Upper lobe of left lung (tissue), 6 donors: ENCODE data around the gene DIP2C. TPM values are rescaled to one million over a fixed set of nuclear protein-coding genes. Genes with fewer than 3 reads are reported as not detected.
A peak's percentile ranks its signal among the peaks of the same experiment; 100 is the strongest.

Source experiments
- ATAC-seq, 2 donors: fragments of 200-7000 bp; cut with Tn5 transposase; one replicate each; pipeline ENCODE4 v1.9.1; 2022; ENCODE audit warnings: mild to moderate bottlenecking in 2 of 2, moderate library complexity in 2 of 2; ENCODE audit not compliant: low FRiP score in 2 of 2
- DNase-seq, 2 donors: peaks; one replicate each; pipeline ENCODE4 v3.0.0-alpha.2; 2019 to 2020
- H3K27ac ChIP-seq, 4 donors: fragments of 200-600 bp; sonication (generic); one replicate each; pipeline ENCODE4 v1.5.1; 2016 to 2019
- H3K27me3 ChIP-seq, 4 donors: fragments of 200-600 bp; sonication (generic); one replicate each; pipeline ENCODE4 v1.5.1; 2017 to 2019
- H3K36me3 ChIP-seq, 4 donors: fragments of 200-600 bp; sonication (generic); one replicate each; pipeline ENCODE4 v1.5.1; 2016 to 2019
- H3K4me1 ChIP-seq, 4 donors: fragments of 200-600 bp; sonication (generic); one replicate each; pipeline ENCODE4 v1.5.1; 2018 to 2019
- H3K4me3 ChIP-seq, 4 donors: fragments of 200-600 bp; sonication (generic); one replicate each; pipeline ENCODE4 v1.5.1; 2017 to 2019; ENCODE audit warnings: mild to moderate bottlenecking in 2 of 4, moderate library complexity in 1 of 4
- H3K9me3 ChIP-seq, 4 donors: fragments of 200-600 bp; sonication (generic); one replicate each; pipeline ENCODE4 v1.5.1; 2018 to 2019
- EP300 ChIP-seq, 4 donors: sonication (generic); formaldehyde crosslinking; IDR thresholded peaks; one replicate each; pipeline ENCODE4 v1.5.1; 2017; ENCODE audit warnings: antibody characterized with exemption in 4 of 4, control low read depth in 2 of 4
- POLR2A ChIP-seq, 4 donors: fragments of 450-650 bp; IDR thresholded peaks; one replicate each; pipeline ENCODE4 v1.5.1; 2016 to 2017; ENCODE audit warnings: antibody characterized with exemption in 4 of 4, mild to moderate bottlenecking in 2 of 4
- POLR2AphosphoS5 ChIP-seq, 2 donors: sonication (generic); formaldehyde crosslinking; IDR thresholded peaks; one replicate each; pipeline ENCODE4 v1.5.1; 2017; ENCODE audit warnings: antibody characterized with exemption in 2 of 2
- WGBS, 2 donors: methylation state at CpG; one replicate each; pipeline ENCODE4 v1.1.5; 2017 to 2018; 5-methylcytosine and 5-hydroxymethylcytosine counted together
- total RNA-seq, 6 donors: library from RNA; depleted of rRNA in 4 of 6; stranded (reverse); fragments of >200 nt in 4 of 6; gene quantifications; one replicate each; pipeline versions ENCODE4 v1.1.0 to v1.2.1, GENCODE V29; 2016 to 2021
- TF ChIP-seq, protein P1 (sequence below), 6 experiments: fragments of 450-650 bp in 4 of 6; fragments of 200-600 bp in 2 of 6; sonication (generic) in 2 of 6; IDR thresholded peaks; one replicate each; pipeline ENCODE4 v1.5.1; 2016 to 2019; ENCODE audit warnings: antibody characterized with exemption in 6 of 6
- donor health status: DM: no; HTN: no; CAD: no; lungs with moderate emphysema.
- donor health status: DM: no; HTN: yes; CAD: no; lungs with severe emphysema.

The DIP2C gene
- total RNA-seq, 6 donors from 2014 or later, result 11.6 to 32.5 (median 14.7) TPM

DNA sequence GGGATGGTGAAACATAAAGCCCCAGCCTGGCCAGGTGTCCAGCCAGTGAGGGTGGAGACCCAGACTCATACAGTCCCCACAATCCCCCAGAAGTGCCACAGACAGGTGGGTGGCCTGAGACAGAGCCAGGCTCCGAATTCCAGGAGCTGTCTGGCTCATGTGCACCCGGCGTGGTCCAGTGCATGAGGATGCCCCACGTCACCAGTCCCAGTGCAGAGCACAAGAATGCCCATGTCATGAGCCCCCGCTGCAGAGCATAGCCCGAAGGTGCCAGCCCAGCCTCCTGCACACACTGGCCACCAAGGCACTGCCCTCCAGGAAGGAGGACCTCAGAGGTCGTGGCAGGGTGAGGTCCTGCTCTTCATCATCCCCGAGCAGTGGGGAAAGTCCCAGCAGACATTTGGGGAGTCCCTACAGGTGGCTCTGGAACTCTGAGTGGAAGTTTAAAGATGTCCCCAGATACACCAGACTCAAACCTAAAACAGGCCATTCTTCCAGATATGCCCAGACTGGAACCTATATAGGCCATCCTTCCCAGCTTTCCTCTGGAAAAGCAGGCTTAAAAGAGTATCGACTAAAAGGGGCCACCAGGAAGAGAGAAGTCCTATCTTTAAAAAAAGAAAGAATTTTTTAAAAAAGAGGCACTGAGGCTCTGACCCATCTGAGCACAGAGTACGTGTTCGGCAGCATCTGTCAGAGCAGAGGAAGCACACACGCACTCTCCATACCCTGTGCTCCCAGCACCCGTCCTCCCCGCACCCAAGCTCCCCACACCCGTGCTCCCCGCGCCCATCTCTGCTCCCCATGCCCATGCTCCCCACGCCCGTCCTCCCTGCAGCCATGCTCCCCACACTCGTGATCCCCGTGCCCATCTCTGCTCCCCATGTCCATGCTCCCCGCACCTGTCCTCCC lies 11.5 kb downstream of the DIP2C start:
- H3K4me3 ChIP-seq, result no peak overlapping the region
- no peaks in the 10 kb centered on the region for H3K27me3 ChIP-seq
- peaks cover 0 to 4% (median 0%) of the 10 kb centered on the region in 4 donors for H3K4me1 ChIP-seq
- H3K9me3 ChIP-seq, result no peaks in the 10 kb centered on the region
- H3K36me3 ChIP-seq, result no peaks in the 10 kb centered on the region
- no peak overlapping the region for H3K27ac ChIP-seq
- ATAC-seq (peak; percentile 23 to 58), DNase-seq (peak in 1 of 2 donors; percentile 61)
- WGBS, 2 donors, result 90 to 91% methylated on average over 18 to 22 of the region's 22 CpGs
- TF ChIP-seq POLR2A (IDR thresholded peaks at IDR 0.05), result no peak
- TF ChIP-seq EP300 (IDR thresholded peaks at IDR 0.05), result no peak
- no peak for TF ChIP-seq POLR2AphosphoS5 (IDR thresholded peaks at IDR 0.05)
- TF ChIP-seq, protein P1, sequence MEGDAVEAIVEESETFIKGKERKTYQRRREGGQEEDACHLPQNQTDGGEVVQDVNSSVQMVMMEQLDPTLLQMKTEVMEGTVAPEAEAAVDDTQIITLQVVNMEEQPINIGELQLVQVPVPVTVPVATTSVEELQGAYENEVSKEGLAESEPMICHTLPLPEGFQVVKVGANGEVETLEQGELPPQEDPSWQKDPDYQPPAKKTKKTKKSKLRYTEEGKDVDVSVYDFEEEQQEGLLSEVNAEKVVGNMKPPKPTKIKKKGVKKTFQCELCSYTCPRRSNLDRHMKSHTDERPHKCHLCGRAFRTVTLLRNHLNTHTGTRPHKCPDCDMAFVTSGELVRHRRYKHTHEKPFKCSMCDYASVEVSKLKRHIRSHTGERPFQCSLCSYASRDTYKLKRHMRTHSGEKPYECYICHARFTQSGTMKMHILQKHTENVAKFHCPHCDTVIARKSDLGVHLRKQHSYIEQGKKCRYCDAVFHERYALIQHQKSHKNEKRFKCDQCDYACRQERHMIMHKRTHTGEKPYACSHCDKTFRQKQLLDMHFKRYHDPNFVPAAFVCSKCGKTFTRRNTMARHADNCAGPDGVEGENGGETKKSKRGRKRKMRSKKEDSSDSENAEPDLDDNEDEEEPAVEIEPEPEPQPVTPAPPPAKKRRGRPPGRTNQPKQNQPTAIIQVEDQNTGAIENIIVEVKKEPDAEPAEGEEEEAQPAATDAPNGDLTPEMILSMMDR (IDR thresholded peaks at IDR 0.05), result no peak

DNA sequence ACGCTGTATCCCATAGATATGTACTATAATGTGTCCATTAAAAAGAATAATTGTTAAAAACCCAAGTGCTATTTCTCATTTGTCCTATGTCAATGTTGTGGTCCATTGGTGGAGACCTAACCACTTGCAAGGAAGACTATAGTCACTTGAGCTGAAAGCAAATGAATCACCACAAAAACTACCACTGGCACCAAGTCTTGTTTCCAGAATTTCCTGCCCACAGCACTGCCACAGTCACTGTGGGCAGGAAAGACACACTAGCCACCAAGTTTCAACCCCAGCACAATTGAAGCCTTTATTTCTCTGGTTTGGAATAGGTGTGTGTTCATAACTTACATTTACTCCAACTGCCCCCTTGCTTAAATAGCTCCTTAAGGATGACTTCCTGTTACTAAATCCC lies 12.4 kb downstream of the DIP2C start:
- H3K4me1 ChIP-seq, result peaks cover 0 to 4% (median 0%) of the 10 kb centered on the region in 4 donors
- ATAC-seq (no peak), DNase-seq (no peak)
- no peaks in the 10 kb centered on the region for H3K36me3 ChIP-seq
- 94% methylated on average over 1 of the region's 1 CpG for WGBS, 2 donors
- no peak overlapping the region for H3K4me3 ChIP-seq
- no peak overlapping the region for H3K27ac ChIP-seq
- H3K27me3 ChIP-seq, result no peaks in the 10 kb centered on the region
- TF ChIP-seq EP300 (IDR thresholded peaks at IDR 0.05) (no peak), POLR2A (IDR thresholded peaks at IDR 0.05) (no peak), POLR2AphosphoS5 (IDR thresholded peaks at IDR 0.05) (no peak)
- TF ChIP-seq, protein P1 (IDR thresholded peaks at IDR 0.05), result no peak
- H3K9me3 ChIP-seq, result no peaks in the 10 kb centered on the region

DNA sequence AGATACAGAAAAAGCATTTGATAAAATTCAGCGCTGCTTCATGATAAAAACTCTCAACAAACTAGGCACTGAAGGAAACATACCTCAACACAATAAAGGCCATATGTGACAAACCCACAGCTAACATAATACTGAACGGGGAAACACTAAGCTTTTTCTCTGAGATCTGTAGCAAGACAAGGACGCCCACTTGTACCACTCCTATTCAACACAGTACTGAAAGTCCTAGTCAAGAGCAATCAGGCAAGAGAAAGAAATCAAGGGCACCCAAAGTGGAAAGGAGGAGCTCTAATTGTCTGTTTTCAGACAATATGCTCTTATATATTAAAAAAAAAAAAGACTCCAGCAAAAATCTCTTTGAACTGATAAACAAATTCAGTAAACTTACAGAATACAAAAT lies 13.3 kb downstream of the DIP2C start:
- Histone ChIP-seq H3K4me3 (no peak overlapping the region), H3K9me3 (no peaks in the 10 kb centered on the region), H3K27me3 (no peaks in the 10 kb centered on the region), H3K36me3 (no peaks in the 10 kb centered on the region), H3K4me1 (peaks cover 0 to 4% (median 0%) of the 10 kb centered on the region in 4 donors), H3K27ac (no peak overlapping the region)
- TF ChIP-seq EP300 (IDR thresholded peaks at IDR 0.05), result no peak
- TF ChIP-seq POLR2A (IDR thresholded peaks at IDR 0.05), result no peak
- TF ChIP-seq POLR2AphosphoS5 (IDR thresholded peaks at IDR 0.05), result no peak
- DNase-seq (no peak), ATAC-seq (no peak)
- WGBS, 2 donors, result 81 to 89% methylated on average over 3 of the region's 3 CpGs

DNA sequence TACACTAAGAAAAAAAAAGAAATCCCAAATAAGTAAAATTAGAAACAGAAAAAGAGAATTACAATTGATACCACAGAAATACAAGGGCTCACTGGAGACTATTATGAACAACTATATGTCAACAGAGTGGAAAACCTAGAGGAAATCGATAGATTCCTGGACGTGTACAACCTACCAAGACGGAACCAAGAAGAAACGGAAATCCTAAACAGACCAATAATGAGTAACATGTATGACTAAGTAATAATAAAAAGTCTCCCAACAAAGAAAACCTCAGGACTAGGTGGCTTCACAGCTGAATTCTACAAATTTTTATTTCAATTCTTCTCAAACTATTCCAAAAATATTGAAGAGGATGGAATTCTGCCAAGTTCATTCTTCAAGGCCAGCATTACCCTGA lies 13.9 kb downstream of the DIP2C start:
- Histone ChIP-seq H3K4me1 (peaks cover 0 to 4% (median 0%) of the 10 kb centered on the region in 4 donors), H3K9me3 (no peaks in the 10 kb centered on the region), H3K36me3 (no peaks in the 10 kb centered on the region), H3K27ac (no peak overlapping the region), H3K4me3 (no peak overlapping the region), H3K27me3 (no peaks in the 10 kb centered on the region)
- 90 to 91% methylated on average over 4 of the region's 4 CpGs for WGBS, 2 donors
- ATAC-seq, result no peak
- TF ChIP-seq, protein P1 (IDR thresholded peaks at IDR 0.05), result no peak
- TF ChIP-seq POLR2AphosphoS5 (IDR thresholded peaks at IDR 0.05), result no peak
- no peak for TF ChIP-seq EP300 (IDR thresholded peaks at IDR 0.05)
- TF ChIP-seq POLR2A (IDR thresholded peaks at IDR 0.05), result no peak
- DNase-seq, result no peak

DNA sequence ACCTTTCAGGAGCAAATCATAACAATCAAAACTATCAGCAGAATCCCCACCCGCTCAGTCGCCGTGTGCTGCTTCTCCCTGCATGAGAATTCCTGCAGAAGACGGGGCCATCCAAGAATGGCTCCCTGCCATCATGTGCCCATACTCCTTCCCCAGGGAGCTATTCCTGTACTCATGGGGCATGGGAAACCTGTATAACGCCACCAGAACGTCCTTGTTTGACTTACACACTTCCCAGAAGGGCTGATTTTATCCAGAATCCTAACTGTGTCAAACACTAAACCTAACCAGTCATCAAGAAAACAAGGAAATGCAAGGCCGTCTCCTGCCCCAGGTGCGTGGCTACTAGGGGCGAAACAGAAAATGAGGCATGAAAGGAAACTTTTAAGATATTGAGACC lies 16.0 kb downstream of the DIP2C start:
- WGBS, 2 donors, result 78 to 84% methylated on average over 9 of the region's 9 CpGs
- ATAC-seq, result no peak
- Histone ChIP-seq H3K4me1 (peaks cover 0 to 4% (median 0%) of the 10 kb centered on the region in 4 donors), H3K36me3 (no peaks in the 10 kb centered on the region), H3K27me3 (no peaks in the 10 kb centered on the region), H3K4me3 (no peak overlapping the region), H3K27ac (no peak overlapping the region), H3K9me3 (no peaks in the 10 kb centered on the region)
- no peak for DNase-seq
- no peak for TF ChIP-seq POLR2AphosphoS5 (IDR thresholded peaks at IDR 0.05)
- no peak for TF ChIP-seq EP300 (IDR thresholded peaks at IDR 0.05)
- TF ChIP-seq POLR2A (IDR thresholded peaks at IDR 0.05), result no peak
